Activated naive CD4-positive, alpha-beta T cell treated with anti-CD3 and anti-CD28 coated beads, Interleukin-2, amount 50 U/mL, for 72 hours (primary cell): ENCODE results near the gene CHAC2. TPM values are rescaled to one million over a fixed set of nuclear protein-coding genes. Genes with fewer than 3 reads are reported as not detected.
"Not testable (repeated sequence)": the region's sequence is repeated elsewhere in the genome, so short reads cannot be mapped to it uniquely, and the experiment has no call there.

Source experiments
- ATAC-seq, 2 donors: fragments of 150-1000 bp; cut with Tn5 transposase; 2 replicates each; pipeline ENCODE4 v1.10.0; 2021; ENCODE audit warnings: mild to moderate bottlenecking in 2 of 2, moderate library complexity in 2 of 2
- DNase-seq, 2 donors: peaks; one replicate each; pipeline ENCODE4 v3.0.0; 2021 to 2022; ENCODE audit warnings: low spot score in 2 of 2
- H3K27ac Mint-ChIP-seq, 2 donors: one replicate each; pipeline ENCODE4 v1.8.0; 2022; ENCODE audit warnings: mild to moderate bottlenecking in 2 of 2, mixed read lengths in 2 of 2
- H3K36me3 Mint-ChIP-seq, 2 donors: one replicate each; pipeline ENCODE4 v1.8.0; 2022; ENCODE audit warnings: mixed read lengths in 2 of 2
- H3K9me3 Mint-ChIP-seq, 2 donors: one replicate each; pipeline ENCODE4 v1.8.0; 2022; ENCODE audit warnings: mixed read lengths in 2 of 2
- total RNA-seq, 2 donors: library from RNA; stranded (reverse); gene quantifications; one replicate each; pipeline ENCODE4 v1.2.3, GENCODE V29; 2022

CHAC2 gene
- total RNA-seq, 2 donors from 2014 or later = 5.0 to 8.4 TPM

DNA sequence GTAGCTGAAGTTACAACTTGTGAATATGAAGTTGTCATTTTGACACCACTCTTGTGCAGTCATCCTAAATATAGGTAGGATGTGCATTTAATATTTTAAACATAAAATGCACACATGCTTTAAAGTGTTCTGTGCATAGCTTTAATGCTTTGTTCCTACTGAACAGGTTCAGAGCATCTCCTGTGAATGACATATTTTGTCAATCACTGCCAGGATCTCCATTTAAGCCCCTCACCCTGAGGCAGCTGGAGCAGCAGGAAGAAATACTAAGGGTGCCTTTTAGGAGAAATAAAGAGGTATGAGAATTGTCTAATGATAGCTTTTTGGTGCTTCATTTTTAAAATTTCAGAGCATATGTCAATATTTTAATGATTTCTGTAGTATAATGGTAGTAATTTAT, 33.9 kb downstream of the CHAC2 start:
- Mint-ChIP-seq H3K27ac (no peak overlapping the region), H3K9me3 (no peaks in the 10 kb centered on the region), H3K36me3 (peaks cover 5 to 8% of the 10 kb centered on the region in 2 donors)
- ATAC-seq = no peak
- no peak for DNase-seq

DNA sequence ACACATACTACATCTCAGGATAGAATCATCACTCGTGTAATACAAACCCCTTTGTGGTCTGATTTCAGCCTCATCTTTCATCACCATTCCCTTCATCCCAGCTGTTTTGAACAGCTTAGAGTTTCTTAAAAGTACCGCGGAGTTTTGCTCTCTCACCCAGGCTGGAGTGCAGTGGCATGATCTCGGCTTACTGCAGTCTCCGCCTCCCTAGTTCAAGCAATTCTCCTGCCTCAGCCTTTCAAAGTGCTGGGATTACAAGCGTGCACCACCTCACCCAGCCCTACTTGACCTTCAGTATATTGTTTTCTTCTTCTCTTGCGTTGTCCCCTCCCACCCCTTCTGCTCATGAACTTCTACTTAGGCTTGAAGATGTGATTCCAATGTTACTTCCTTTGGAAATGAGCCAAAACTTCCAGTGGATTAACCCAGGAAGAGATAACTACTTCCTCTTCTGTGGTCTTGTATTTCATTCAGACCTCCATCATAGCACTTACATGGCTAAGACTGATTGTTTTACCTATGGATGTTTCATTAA, 35.1 kb downstream of the CHAC2 start:
- ATAC-seq (no peak), DNase-seq (no peak)
- H3K36me3 Mint-ChIP-seq = peaks cover 8 to 9% of the 10 kb centered on the region in 2 donors
- no peak overlapping the region for H3K27ac Mint-ChIP-seq
- no peaks in the 10 kb centered on the region for H3K9me3 Mint-ChIP-seq

DNA sequence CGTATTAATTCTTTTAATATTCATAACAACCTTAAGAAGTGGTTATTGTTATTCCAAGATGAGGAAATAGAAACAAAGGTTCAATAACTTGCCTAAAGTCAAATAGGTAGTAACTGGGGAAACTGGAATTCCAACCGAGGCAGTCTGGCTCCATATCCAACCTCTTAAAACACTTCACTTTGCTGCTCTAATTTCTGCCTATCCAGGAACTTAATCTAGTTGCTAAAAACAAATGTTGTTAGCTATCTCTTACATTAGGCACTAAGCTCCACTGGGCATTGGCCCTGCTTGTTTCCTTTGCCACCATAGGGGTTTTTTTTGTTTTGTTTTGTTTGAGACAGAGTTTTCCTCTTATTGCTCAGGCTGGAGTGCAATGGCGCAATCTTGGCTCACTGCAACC, 44.0 kb downstream of the CHAC2 start:
- H3K27ac Mint-ChIP-seq = peak overlapping the region in 1 of 2 donors; percentile 84
- ATAC-seq = no peak
- H3K9me3 Mint-ChIP-seq = no peaks in the 10 kb centered on the region
- DNase-seq = no peak
- H3K36me3 Mint-ChIP-seq = peaks cover 0 to 5% of the 10 kb centered on the region in 2 donors

DNA sequence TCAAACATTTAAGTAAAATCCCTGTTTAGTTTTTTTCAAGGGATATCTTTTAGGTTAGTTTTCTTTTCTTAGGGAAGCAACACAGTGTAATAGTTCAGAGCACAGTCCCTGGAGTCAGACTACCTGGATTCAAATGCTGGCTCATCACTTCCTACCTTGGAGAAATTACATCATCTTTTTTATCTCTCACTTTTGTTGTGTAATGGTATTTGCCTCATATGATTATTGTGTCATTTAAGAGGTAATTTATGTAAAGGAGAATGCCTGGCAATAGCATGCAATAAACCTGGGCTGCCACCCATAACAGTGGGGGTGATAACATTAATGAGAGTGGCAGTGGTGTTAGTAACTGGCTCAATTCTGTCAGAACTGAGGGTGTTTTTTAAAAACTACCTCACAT, 45.5 kb downstream of the CHAC2 start:
- DNase-seq = no peak
- H3K9me3 Mint-ChIP-seq = no peaks in the 10 kb centered on the region
- H3K27ac Mint-ChIP-seq = no peak overlapping the region
- ATAC-seq = no peak
- peaks cover 0 to 9% of the 10 kb centered on the region in 2 donors for H3K36me3 Mint-ChIP-seq

DNA sequence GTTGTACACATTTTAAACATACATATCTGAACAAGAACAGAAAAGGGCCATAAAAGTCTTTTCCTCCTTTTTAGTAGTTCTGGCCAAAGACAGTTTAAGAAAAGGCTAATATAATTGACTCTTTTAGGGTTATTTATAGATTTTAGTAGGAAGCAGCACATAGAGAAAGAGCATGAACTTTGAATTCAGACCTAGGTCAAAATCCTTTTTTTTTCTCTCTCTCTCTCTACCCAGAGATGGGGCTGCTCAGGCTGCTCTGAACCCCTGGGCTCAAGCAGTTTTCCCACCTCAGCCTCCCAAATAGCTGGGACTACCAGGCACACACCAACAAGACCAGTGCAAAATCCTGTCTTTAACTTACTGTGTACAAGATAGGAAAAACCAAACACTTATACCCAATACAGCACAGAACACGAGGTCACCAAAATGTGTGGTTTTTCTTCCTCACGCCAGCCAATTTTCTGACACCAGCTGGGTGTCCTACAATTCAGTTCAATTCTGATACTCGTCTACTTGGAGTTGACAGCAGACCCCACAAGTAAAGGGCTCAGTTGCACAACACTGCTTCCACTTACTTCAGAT, 51.3 kb downstream of the CHAC2 start:
- Mint-ChIP-seq H3K36me3 (peaks cover 0 to 9% of the 10 kb centered on the region in 2 donors), H3K9me3 (no peaks in the 10 kb centered on the region), H3K27ac (peak overlapping the region in 1 of 2 donors; percentile 68)
- ATAC-seq = no peak
- DNase-seq = no peak

DNA sequence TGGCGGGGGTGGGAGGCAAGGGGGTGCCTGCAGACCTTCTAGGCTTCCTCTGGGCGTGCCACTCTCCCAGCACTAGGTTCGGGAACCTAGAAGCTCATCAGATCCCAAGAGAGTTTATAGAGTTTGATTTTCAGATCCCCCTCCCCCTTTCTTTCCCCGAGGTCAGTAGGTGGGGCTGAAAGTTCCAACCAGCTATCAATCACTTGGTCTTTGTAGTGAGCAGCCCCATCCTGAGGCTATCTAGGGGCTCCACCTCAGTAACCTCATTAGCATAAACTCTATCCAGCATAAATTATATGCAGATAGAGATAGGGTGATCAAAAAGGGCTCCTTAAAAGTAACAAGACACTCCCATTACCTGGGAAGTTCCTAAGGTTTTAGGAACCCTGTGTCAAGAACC, 52.0 kb downstream of the CHAC2 start:
- Mint-ChIP-seq H3K27ac (peak overlapping the region in 1 of 2 donors; percentile 68), H3K9me3 (no peaks in the 10 kb centered on the region), H3K36me3 (peaks cover 0 to 9% of the 10 kb centered on the region in 2 donors)
- no peak for ATAC-seq
- DNase-seq = no peak

DNA sequence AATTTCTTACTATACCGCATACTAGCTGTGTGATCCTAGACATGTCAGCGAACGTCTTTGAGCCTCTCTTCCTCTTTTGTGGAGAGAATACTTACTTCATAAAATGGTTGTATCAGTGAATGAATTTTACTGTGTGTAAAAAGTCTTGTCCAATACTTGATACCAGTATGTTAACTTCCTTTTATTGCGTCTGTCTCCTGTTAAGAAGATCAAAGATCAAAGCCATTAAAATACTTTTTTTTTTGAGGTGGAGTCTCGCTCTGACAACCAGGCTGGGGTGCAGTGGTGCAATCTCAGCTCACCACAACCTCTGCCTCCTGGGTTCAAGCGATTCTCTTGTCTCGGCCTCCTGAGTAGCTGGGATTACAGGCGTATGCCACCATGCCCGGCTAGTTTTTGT, 52.4 kb downstream of the CHAC2 start:
- no peak overlapping the region for H3K27ac Mint-ChIP-seq
- peaks cover 0 to 9% of the 10 kb centered on the region in 2 donors for H3K36me3 Mint-ChIP-seq
- ATAC-seq = no peak
- no peak for DNase-seq
- no peaks in the 10 kb centered on the region for H3K9me3 Mint-ChIP-seq

DNA sequence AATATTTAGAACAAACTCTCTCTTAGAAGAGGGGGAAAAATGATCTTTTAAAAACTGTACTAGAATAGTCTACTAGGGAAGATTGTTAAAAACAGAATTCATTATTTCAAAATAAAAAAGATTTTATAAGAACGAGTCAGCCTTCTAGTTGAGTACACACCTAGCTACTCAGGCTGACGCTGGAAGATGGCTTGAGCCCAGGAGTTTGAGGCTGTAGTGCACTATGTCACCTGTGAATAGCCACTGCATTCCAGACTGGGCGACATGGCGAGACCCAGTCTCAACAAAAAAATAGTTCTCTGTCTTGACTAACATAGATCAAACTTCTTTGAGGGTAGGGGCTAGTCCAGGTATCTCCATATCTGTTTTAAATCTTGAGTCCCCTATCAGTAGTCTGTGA, 53.1 kb downstream of the CHAC2 start:
- Mint-ChIP-seq H3K9me3 (no peaks in the 10 kb centered on the region), H3K27ac (no peak overlapping the region), H3K36me3 (peaks cover 0 to 9% of the 10 kb centered on the region in 2 donors)
- ATAC-seq = no peak
- DNase-seq = no peak

DNA sequence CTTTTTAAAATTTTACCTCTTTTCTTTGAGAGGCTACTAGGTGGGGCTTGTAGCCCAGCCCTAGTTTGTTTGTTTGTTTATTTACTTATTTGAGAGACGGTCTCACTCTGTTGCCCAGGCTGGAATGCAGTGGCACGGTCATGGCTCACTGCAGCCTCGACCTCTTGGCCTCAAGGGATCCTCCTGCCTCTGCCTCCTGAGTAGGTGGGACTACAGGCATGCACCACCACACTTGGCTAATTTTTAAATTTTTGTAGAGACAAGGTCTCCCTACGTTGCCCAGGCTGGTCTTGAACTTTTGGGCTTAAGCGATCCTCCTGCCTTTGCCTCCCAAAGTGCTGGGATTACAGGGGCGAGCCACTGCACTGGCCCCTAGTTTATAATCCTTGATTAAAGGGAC, 54.2 kb downstream of the CHAC2 start:
- Mint-ChIP-seq H3K36me3 (peaks cover 0 to 6% of the 10 kb centered on the region in 2 donors), H3K9me3 (no peaks in the 10 kb centered on the region), H3K27ac (peak overlapping the region in 1 of 2 donors; percentile 60)
- no peak for ATAC-seq
- DNase-seq = no peak

DNA sequence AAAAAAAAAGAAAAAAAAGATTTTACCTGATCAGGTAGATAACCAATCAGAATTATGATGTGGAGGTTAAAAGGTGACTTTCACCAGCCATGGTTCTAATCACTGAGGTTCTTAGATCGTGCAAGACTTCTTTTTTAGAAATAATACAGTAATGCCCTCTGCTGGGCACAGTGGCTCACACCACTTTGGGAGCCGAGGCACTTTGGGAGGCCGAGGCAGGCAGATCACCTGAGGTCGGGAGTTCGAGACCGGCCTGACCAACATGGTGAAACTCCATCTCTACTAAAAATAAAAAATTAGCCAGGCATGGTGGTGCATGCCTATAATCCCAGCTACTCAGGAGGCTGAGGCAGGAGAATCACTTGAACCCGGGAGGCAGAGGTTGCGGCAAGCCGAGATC, 56.0 kb downstream of the CHAC2 start:
- not testable (repeated sequence) for H3K9me3 Mint-ChIP-seq, H3K36me3 Mint-ChIP-seq, H3K27ac Mint-ChIP-seq
- ATAC-seq (peak in 1 of 2 donors; percentile 34), DNase-seq (peak in 1 of 2 donors; percentile 8)

Other genes with a start within 250 kb of the CHAC2 start
- 10 to 100 TPM; 29.7 to 34.1 TPM for gene ASB3, start 19.1 kb downstream of the CHAC2 start, total RNA-seq
- gene ERLEC1, start 19.2 kb downstream of the CHAC2 start, total RNA-seq = 10 to 100 TPM; 17.7 to 25.4 TPM
- gene GPR75, start 92.2 kb downstream of the CHAC2 start, total RNA-seq = under 1 TPM; 0.55 to 0.91 TPM
- gene PSME4, start 203.2 kb downstream of the CHAC2 start, total RNA-seq = 10 to 100 TPM; 28.1 to 63.0 TPM